SK-N-SH (cell line): Measurements from ENCODE around the gene LPXN. TPM values are rescaled to one million over a fixed set of nuclear protein-coding genes. Genes with fewer than 3 reads are reported as not detected.

ENCODE experiments used
- CTCF ChIA-PET: fragments of 300-600, 350-600 bp; formaldehyde crosslinking; extraction: SDS; loops from one replicate; lab custom pipeline; 2021; lab: Yijun Ruan, JAX
- POLR2A ChIA-PET: fragments of 350-600 bp; sonication (Branson Sonifier 250); formaldehyde crosslinking; extraction: SDS; loops from one replicate; lab custom pipeline; 2020; ENCODE audit warnings: antibody characterized with exemption, inconsistent platforms; lab: Yijun Ruan, JAX
- DNase-seq: peaks from one replicate; pipeline ENCODE4 v3.0.0; 2012
- H2AFZ ChIP-seq: fragments of 200-600 bp; sonication (generic); 2 replicates; pipeline ENCODE4 v1.8.1; 2016; ENCODE audit warnings: antibody characterized with exemption, mild to moderate bottlenecking, low read depth
- H3F3A ChIP-seq: fragments of 200-600 bp; sonication (generic); replicated peaks from 2 replicates; pipeline ENCODE3; 2016; ENCODE audit warnings: antibody characterized with exemption, mild to moderate bottlenecking; ENCODE audit not compliant: insufficient read depth
- H3K27ac ChIP-seq, 2 experiments: fragments of 200-500 bp in 1 of 2; fragments of 200-600 bp in 1 of 2; sonication (Bioruptor generic) in 1 of 2; sonication (generic), shearing (Covaris generic) in 1 of 2; 2 replicates each; pipeline versions ENCODE4 v1.5.1 to v1.6.1; 2014 to 2016; ENCODE audit warnings: low read depth in 2 of 2, inconsistent platforms in 1 of 2, low read length in 1 of 2, mild to moderate bottlenecking in 1 of 2, mixed read lengths in 1 of 2
- H3K27me3 ChIP-seq: fragments of 200-600 bp; sonication (generic), shearing (Covaris generic); 2 replicates; pipeline ENCODE4 v1.6.1; 2016; ENCODE audit warnings: mixed run types; ENCODE audit not compliant: insufficient read depth
- H3K36me3 ChIP-seq, 2 experiments: fragments of 200-500 bp in 1 of 2; fragments of 200-600 bp in 1 of 2; sonication (Bioruptor generic) in 1 of 2; sonication (generic) in 1 of 2; replicated peaks in 1 of 2; 2 replicates each; pipeline versions ENCODE3 to v1.5.1; 2014 to 2016; ENCODE audit warnings: low read length in 1 of 2, mild to moderate bottlenecking in 1 of 2; ENCODE audit not compliant: insufficient read depth in 2 of 2, control insufficient read depth in 1 of 2
- H3K4me1 ChIP-seq, 2 experiments: fragments of 200-500 bp in 1 of 2; fragments of 200-600 bp in 1 of 2; sonication (Bioruptor generic) in 1 of 2; sonication (generic), shearing (Covaris generic) in 1 of 2; 2 replicates each; pipeline versions ENCODE4 v1.5.1 to v1.6.1; 2014 to 2016; ENCODE audit warnings: low read depth in 1 of 2, low read length in 1 of 2, mixed run types in 1 of 2; ENCODE audit not compliant: insufficient read depth in 2 of 2, control insufficient read depth in 1 of 2
- H3K4me2 ChIP-seq: fragments of 200-600 bp; sonication (generic), shearing (Covaris generic); 2 replicates; pipeline ENCODE4 v1.6.1; 2017; ENCODE audit warnings: mixed run types
- H3K4me3 ChIP-seq, 2 experiments: fragments of 200-500 bp in 1 of 2; fragments of 200-600 bp in 1 of 2; sonication (Bioruptor generic) in 1 of 2; sonication (generic), shearing (Covaris generic) in 1 of 2; 2 replicates each; pipeline versions ENCODE4 v1.5.1 to v1.8.1; 2014 to 2016; ENCODE audit warnings: low read depth in 2 of 2, inconsistent platforms in 1 of 2, low read length in 1 of 2, mild to moderate bottlenecking in 1 of 2, mixed read lengths in 1 of 2, moderate library complexity in 1 of 2
- H3K79me2 ChIP-seq: fragments of 200-600 bp; sonication (generic); 2 replicates; pipeline ENCODE4 v1.8.1; 2017; ENCODE audit warnings: mild to moderate bottlenecking; ENCODE audit not compliant: insufficient read depth
- H3K9ac ChIP-seq: fragments of 200-600 bp; sonication (generic); 2 replicates; pipeline ENCODE4 v1.6.1; 2017; ENCODE audit warnings: mixed run types
- H3K9me2 ChIP-seq: fragments of 200-600 bp; sonication (generic); 2 replicates; pipeline ENCODE4 v1.6.1; 2017; ENCODE audit warnings: mixed run types
- H3K9me3 ChIP-seq: fragments of 200-600 bp; sonication (generic); 2 replicates; pipeline ENCODE4 v1.6.1; 2017; ENCODE audit warnings: mixed run types, mild to moderate bottlenecking, moderate library complexity
- H4K20me1 ChIP-seq: fragments of 200-600 bp; sonication (generic); 2 replicates; pipeline ENCODE4 v1.6.1; 2017; ENCODE audit warnings: mild to moderate bottlenecking, mixed run types; ENCODE audit not compliant: insufficient read depth
- CHD2 ChIP-seq: fragments of 150-350 bp; IDR thresholded peaks from 2 replicates; pipeline ENCODE4 v1.6.1; 2018; ENCODE audit warnings: low read length; ENCODE audit not compliant: partially characterized antibody
- EP300 ChIP-seq, 2 experiments: IDR thresholded peaks; 2 replicates each; pipeline versions ENCODE4 v1.4.0 to v1.6.1; 2012; ENCODE audit warnings: borderline replicate concordance in 1 of 2, low read depth in 1 of 2, low read length in 1 of 2
- EZH2phosphoT487 ChIP-seq: fragments of 200-600 bp; sonication (generic); IDR thresholded peaks from 2 replicates; pipeline ENCODE4 v1.6.1; 2017; ENCODE audit warnings: low read depth, mixed run types, mild to moderate bottlenecking, antibody characterized with exemption, moderate library complexity, borderline replicate concordance
- FOXJ3 ChIP-seq: sonication (generic); formaldehyde crosslinking; IDR thresholded peaks from 2 replicates; pipeline ENCODE4 v1.5.1; 2020; ENCODE audit warnings: mild to moderate bottlenecking, missing genetic modification reagents
- FOXM1 ChIP-seq: IDR thresholded peaks from 2 replicates; pipeline ENCODE4 v1.4.0; 2012; ENCODE audit warnings: low read depth, mild to moderate bottlenecking
- GATA2 ChIP-seq: sonication (generic); formaldehyde crosslinking; IDR thresholded peaks from 2 replicates; pipeline ENCODE4 v1.5.0; 2020; ENCODE audit warnings: mild to moderate bottlenecking, missing genetic modification reagents
- JUND ChIP-seq: IDR thresholded peaks from 2 replicates; pipeline ENCODE4 v1.4.0; 2012
- NFIC ChIP-seq: IDR thresholded peaks from 2 replicates; pipeline ENCODE4 v1.4.0; 2012; ENCODE audit warnings: borderline replicate concordance
- POLR2AphosphoS5 ChIP-seq: IDR thresholded peaks from 2 replicates; pipeline ENCODE4 v1.6.1; 2012; ENCODE audit warnings: low read depth, low read length
- REST ChIP-seq: IDR thresholded peaks from 2 replicates; pipeline ENCODE4 v1.6.1; 2012; ENCODE audit warnings: mild to moderate bottlenecking, low read depth, low read length, moderate library complexity
- RXRA ChIP-seq: IDR thresholded peaks from 2 replicates; pipeline ENCODE4 v1.4.0; 2012; ENCODE audit warnings: low read depth, mild to moderate bottlenecking, borderline replicate concordance
- SIN3A ChIP-seq: IDR thresholded peaks from 2 replicates; pipeline ENCODE4 v1.6.1; 2012; ENCODE audit warnings: low read depth, mild to moderate bottlenecking, low read length, moderate library complexity, borderline replicate concordance
- TAF1 ChIP-seq: IDR thresholded peaks from 2 replicates; pipeline ENCODE4 v1.6.1; 2012; ENCODE audit warnings: low read depth, mild to moderate bottlenecking, low read length, moderate library complexity, borderline replicate concordance
- USF1 ChIP-seq: IDR thresholded peaks from 2 replicates; pipeline ENCODE4 v1.4.0; 2012; ENCODE audit warnings: low read depth, borderline replicate concordance
- ZBTB33 ChIP-seq: IDR thresholded peaks from 2 replicates; pipeline ENCODE4 v1.4.0; 2012; ENCODE audit warnings: low read depth, borderline replicate concordance
- WGBS: methylation state at CpG from one replicate; pipeline ENCODE4 v1.1.6; 2017; ENCODE audit warnings: low lambda C conversion rate; 5-methylcytosine and 5-hydroxymethylcytosine counted together
- polyA plus RNA-seq, 3 experiments: library from polyadenylated mRNA; depleted of rRNA; stranded (reverse); fragments of >200 nt; gene quantifications; 2 replicates each; pipeline ENCODE4 v1.2.3, GENCODE V29; 2012
- TF ChIP-seq, protein P1 (sequence below): IDR thresholded peaks from 2 replicates; pipeline ENCODE4 v1.4.0; 2012; ENCODE audit warnings: low read depth
- TF ChIP-seq, protein P2 (sequence below): fragments of 200-600 bp; sonication (generic); IDR thresholded peaks from 2 replicates; pipeline ENCODE4 v1.6.1; 2017; ENCODE audit warnings: antibody characterized with exemption, mild to moderate bottlenecking, moderate library complexity
- TF ChIP-seq, protein P3 (sequence below): IDR thresholded peaks from 2 replicates; pipeline ENCODE4; 2012
- TF ChIP-seq, protein P4 (sequence below): fragments of 150-350 bp; IDR thresholded peaks from 2 replicates; pipeline ENCODE4 v1.6.1; 2017; ENCODE audit warnings: antibody characterized with exemption, low read length, low read depth, borderline replicate concordance

LPXN gene
- polyA plus RNA-seq, 1 of the 3 experiments (the other 2 are of a cell fraction): 4.4 TPM

DNA sequence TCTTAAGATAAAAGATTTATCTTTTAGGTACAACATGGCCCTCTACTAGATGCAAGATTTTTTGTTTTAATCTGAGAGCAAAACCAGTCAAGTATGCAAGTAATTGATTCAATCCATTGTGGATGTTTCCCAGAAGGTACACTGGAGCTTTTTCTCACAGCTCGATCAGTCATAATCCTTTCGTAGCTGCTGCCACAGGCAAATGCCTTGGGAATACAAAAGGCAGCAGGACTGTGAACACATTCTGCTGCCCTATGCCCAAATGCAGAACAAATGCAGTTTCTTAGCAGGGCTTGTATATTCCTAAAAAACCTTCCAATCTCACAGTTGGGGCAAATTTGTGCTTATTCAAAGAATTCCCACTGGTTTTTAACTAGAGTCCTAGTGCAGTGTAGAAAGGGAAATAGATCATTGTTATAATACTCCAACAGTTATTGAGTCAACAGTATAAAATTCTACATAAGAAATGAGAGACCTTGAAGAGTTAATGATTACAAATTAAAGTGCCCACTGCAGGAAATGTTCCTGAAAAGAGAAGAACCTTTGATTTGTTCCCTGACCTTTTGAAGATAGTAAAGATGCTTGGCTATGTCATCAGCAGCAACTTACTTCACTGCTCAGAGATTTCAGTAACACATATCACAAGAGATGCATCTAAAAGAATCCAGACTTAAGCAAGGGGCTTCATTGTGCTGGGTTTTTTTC lies 14.1 kb downstream of the LPXN start (continued):
- TF ChIP-seq EZH2phosphoT487: no peak
- no peak for TF ChIP-seq EP300 (IDR thresholded peaks at IDR 0.05; ENCODE audit: borderline replicate concordance in 1 of 2, low read depth in 1 of 2, low read length in 1 of 2)
- TF ChIP-seq CHD2: no peak
- no peak for TF ChIP-seq RXRA
- TF ChIP-seq, protein P1, sequence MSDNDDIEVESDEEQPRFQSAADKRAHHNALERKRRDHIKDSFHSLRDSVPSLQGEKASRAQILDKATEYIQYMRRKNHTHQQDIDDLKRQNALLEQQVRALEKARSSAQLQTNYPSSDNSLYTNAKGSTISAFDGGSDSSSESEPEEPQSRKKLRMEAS: no peak

DNA sequence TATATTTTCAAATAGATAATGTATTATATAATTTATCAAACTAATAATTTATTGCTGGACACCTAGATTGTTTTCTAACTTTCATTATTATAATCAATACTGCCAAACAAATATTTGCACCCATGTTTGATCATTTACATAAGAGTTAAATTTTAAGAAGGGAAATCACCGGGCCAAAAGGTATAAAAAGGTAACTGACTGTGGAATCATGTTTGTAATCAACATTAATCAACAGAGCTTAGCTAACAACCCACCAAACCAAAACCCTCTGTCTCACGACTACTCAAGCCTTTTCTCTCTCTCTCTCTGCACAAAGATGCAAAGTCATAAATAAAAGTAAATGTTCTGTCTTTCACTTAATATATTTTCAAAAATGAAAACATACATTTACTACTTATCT lies 14.8 kb downstream of the LPXN start:
- ChIA-PET POLR2A (no interaction called here), CTCF (interaction anchor here (1.4 to 1.7 kb wide), 2 partner anchors 16 to 72 kb away, joined by 4 to 5 read pairs; no protein-coding TSS in a partner anchor)
- TF ChIP-seq JUND (no peak), GATA2 (CRISPR knock-in tag) (no peak), NFIC (no peak), USF1 (no peak), REST (no peak), SIN3A (no peak), FOXM1 (no peak), POLR2AphosphoS5 (no peak), TAF1 (no peak), FOXJ3 (CRISPR knock-in tag) (no peak), ZBTB33 (no peak)
- TF ChIP-seq, protein P1: no peak
- TF ChIP-seq, protein P2, sequence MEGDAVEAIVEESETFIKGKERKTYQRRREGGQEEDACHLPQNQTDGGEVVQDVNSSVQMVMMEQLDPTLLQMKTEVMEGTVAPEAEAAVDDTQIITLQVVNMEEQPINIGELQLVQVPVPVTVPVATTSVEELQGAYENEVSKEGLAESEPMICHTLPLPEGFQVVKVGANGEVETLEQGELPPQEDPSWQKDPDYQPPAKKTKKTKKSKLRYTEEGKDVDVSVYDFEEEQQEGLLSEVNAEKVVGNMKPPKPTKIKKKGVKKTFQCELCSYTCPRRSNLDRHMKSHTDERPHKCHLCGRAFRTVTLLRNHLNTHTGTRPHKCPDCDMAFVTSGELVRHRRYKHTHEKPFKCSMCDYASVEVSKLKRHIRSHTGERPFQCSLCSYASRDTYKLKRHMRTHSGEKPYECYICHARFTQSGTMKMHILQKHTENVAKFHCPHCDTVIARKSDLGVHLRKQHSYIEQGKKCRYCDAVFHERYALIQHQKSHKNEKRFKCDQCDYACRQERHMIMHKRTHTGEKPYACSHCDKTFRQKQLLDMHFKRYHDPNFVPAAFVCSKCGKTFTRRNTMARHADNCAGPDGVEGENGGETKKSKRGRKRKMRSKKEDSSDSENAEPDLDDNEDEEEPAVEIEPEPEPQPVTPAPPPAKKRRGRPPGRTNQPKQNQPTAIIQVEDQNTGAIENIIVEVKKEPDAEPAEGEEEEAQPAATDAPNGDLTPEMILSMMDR: no peak
- TF ChIP-seq, protein P3, sequence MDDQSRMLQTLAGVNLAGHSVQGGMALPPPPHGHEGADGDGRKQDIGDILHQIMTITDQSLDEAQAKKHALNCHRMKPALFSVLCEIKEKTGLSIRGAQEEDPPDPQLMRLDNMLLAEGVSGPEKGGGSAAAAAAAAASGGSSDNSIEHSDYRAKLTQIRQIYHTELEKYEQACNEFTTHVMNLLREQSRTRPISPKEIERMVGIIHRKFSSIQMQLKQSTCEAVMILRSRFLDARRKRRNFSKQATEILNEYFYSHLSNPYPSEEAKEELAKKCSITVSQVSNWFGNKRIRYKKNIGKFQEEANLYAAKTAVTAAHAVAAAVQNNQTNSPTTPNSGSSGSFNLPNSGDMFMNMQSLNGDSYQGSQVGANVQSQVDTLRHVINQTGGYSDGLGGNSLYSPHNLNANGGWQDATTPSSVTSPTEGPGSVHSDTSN: no peak
- TF ChIP-seq, protein P4, sequence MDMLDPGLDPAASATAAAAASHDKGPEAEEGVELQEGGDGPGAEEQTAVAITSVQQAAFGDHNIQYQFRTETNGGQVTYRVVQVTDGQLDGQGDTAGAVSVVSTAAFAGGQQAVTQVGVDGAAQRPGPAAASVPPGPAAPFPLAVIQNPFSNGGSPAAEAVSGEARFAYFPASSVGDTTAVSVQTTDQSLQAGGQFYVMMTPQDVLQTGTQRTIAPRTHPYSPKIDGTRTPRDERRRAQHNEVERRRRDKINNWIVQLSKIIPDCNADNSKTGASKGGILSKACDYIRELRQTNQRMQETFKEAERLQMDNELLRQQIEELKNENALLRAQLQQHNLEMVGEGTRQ: no peak

More for the DNA sequence above, 14.8 kb downstream of the LPXN start:
- Histone ChIP-seq H3K9ac (no peak overlapping the region), H3K79me2 (no peaks in the 10 kb centered on the region), H3F3A (no peaks in the 10 kb centered on the region), H3K4me2 (no peak overlapping the region), H3K9me2 (no peaks in the 10 kb centered on the region), H2AFZ (no peak overlapping the region), H3K9me3 (no peaks in the 10 kb centered on the region), H3K4me1 (no peaks in the 10 kb centered on the region), H3K36me3 (peaks cover 5 to 34% of the 10 kb centered on the region in 2 experiments), H3K4me3 (no peak overlapping the region), H3K27ac (no peak overlapping the region), H3K27me3 (no peaks in the 10 kb centered on the region), H4K20me1 (no peaks in the 10 kb centered on the region)
- 65% methylated on average over 2 of the region's 2 CpGs for WGBS
- no peak for DNase-seq
